IMR-90 (cell line): ENCODE data around the gene ZNF432.

Experiments
- BHLHE40 ChIP-seq: fragments of 150-350 bp; IDR thresholded peaks from 2 replicates; pipeline ENCODE4 v1.6.1; 2016; ENCODE audit warnings: mild to moderate bottlenecking, low read depth, low read length
- CEBPB ChIP-seq: IDR thresholded peaks from 2 replicates; pipeline ENCODE4 v1.6.1; 2012; ENCODE audit warnings: low read depth, low read length, improper control_type of control experiment
- CHD1 ChIP-seq: IDR thresholded peaks from 2 replicates; pipeline ENCODE4 v1.6.1; 2012; ENCODE audit warnings: low read depth, low read length, improper control_type of control experiment
- FOS ChIP-seq: fragments of 150-350 bp; IDR thresholded peaks from 2 replicates; pipeline ENCODE4 v1.6.1; 2016; ENCODE audit warnings: low read depth, low read length
- MAFK ChIP-seq: IDR thresholded peaks from 2 replicates; pipeline ENCODE4 v1.6.1; 2012; ENCODE audit warnings: low read depth, low read length, improper control_type of control experiment
- MAZ ChIP-seq: IDR thresholded peaks from 2 replicates; pipeline ENCODE4 v1.6.1; 2012; ENCODE audit warnings: low read depth, mild to moderate bottlenecking, low read length, improper control_type of control experiment, moderate library complexity, borderline replicate concordance
- POLR2A ChIP-seq: IDR thresholded peaks from 2 replicates; pipeline ENCODE4 v1.6.1; 2012; ENCODE audit warnings: mild to moderate bottlenecking, low read depth, low read length
- RAD21 ChIP-seq: IDR thresholded peaks from 2 replicates; pipeline ENCODE4 v1.6.1; 2012; ENCODE audit warnings: low read length, improper control_type of control experiment
- RCOR1 ChIP-seq: IDR thresholded peaks from 2 replicates; pipeline ENCODE4 v1.6.1; 2012; ENCODE audit warnings: mild to moderate bottlenecking, low read length, improper control_type of control experiment; ENCODE audit not compliant: insufficient replicate concordance
- RFX5 ChIP-seq: IDR thresholded peaks from 2 replicates; pipeline ENCODE4 v1.8.0; 2012; ENCODE audit warnings: low read depth, mild to moderate bottlenecking, low read length, moderate library complexity
- SMC3 ChIP-seq: fragments of 150-350 bp; IDR thresholded peaks from 2 replicates; pipeline ENCODE4 v1.6.1; 2016; ENCODE audit warnings: low read depth, mild to moderate bottlenecking, antibody characterized with exemption, low read length, moderate library complexity
- TF ChIP-seq, protein P1 (sequence below): conservative IDR thresholded peaks from 2 replicates; pipeline ENCODE4 v1.5.1; 2012; ENCODE audit warnings: mild to moderate bottlenecking, low read depth, low read length, improper control_type of control experiment
- TF ChIP-seq, protein P2 (sequence below): fragments of 150-350 bp; IDR thresholded peaks from 2 replicates; pipeline ENCODE4 v1.6.1; 2017; ENCODE audit warnings: mild to moderate bottlenecking, antibody characterized with exemption, low read length, low read depth

DNA sequence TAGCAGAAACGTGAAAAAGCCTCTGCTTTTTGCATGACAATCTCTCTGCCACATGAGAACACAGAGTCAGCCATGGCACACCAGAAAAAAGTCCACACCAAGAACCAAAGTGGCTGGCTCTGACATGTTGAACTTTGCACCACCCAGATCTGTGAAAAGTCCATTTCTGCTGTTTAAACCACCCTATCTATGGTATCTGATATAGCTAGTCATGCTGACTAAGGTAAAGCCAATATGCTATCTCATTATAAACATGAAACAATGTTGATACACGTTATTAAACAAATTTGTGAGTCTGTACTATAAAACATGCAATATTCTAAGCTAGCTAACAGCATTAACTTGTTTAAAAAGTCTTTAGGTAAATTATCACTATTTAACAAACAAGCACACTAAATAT is 21.0 kb upstream of the ZNF432 start:
- TF ChIP-seq POLR2A (no peak), MAZ (no peak), RFX5 (no peak), CHD1 (no peak), SMC3 (no peak), RAD21 (no peak), FOS (no peak), RCOR1 (no peak), BHLHE40 (no peak), MAFK (no peak), CEBPB (no peak)
- TF ChIP-seq, protein P1, sequence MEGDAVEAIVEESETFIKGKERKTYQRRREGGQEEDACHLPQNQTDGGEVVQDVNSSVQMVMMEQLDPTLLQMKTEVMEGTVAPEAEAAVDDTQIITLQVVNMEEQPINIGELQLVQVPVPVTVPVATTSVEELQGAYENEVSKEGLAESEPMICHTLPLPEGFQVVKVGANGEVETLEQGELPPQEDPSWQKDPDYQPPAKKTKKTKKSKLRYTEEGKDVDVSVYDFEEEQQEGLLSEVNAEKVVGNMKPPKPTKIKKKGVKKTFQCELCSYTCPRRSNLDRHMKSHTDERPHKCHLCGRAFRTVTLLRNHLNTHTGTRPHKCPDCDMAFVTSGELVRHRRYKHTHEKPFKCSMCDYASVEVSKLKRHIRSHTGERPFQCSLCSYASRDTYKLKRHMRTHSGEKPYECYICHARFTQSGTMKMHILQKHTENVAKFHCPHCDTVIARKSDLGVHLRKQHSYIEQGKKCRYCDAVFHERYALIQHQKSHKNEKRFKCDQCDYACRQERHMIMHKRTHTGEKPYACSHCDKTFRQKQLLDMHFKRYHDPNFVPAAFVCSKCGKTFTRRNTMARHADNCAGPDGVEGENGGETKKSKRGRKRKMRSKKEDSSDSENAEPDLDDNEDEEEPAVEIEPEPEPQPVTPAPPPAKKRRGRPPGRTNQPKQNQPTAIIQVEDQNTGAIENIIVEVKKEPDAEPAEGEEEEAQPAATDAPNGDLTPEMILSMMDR, result no peak
- TF ChIP-seq, protein P2, sequence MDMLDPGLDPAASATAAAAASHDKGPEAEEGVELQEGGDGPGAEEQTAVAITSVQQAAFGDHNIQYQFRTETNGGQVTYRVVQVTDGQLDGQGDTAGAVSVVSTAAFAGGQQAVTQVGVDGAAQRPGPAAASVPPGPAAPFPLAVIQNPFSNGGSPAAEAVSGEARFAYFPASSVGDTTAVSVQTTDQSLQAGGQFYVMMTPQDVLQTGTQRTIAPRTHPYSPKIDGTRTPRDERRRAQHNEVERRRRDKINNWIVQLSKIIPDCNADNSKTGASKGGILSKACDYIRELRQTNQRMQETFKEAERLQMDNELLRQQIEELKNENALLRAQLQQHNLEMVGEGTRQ, result no peak
